Aorta (tissue), 5 donors: Measurements from ENCODE around the gene IPO13. TPM values are rescaled to one million over a fixed set of nuclear protein-coding genes. Genes with fewer than 3 reads are reported as not detected.
A peak's percentile ranks its signal among the peaks of the same experiment; 100 is the strongest.

ENCODE experiments used
- ATAC-seq: fragments of 200-7000 bp; cut with Tn5 transposase; one replicate; pipeline ENCODE4 v1.9.1; 2022; ENCODE audit warnings: moderate library complexity; ENCODE audit not compliant: low FRiP score
- DNase-seq, 2 donors: peaks; one replicate each; pipeline ENCODE4 v3.0.0-alpha.2; 2020
- H3K27ac ChIP-seq, 2 donors: one replicate each; pipeline ENCODE4 v1.5.1; 2013; ENCODE audit warnings: low read length in 2 of 2, mild to moderate bottlenecking in 2 of 2, moderate library complexity in 2 of 2, control low read depth in 1 of 2, inconsistent platforms in 1 of 2, low read depth in 1 of 2
- H3K27me3 ChIP-seq, 2 donors: one replicate each; pipeline ENCODE4 v1.6.1; 2013; ENCODE audit warnings: control low read depth in 1 of 2, low read length in 1 of 2, mild to moderate bottlenecking in 1 of 2, moderate library complexity in 1 of 2; ENCODE audit not compliant: insufficient read depth in 2 of 2, control insufficient read depth in 1 of 2
- H3K36me3 ChIP-seq, 2 donors: one replicate each; pipeline ENCODE4 v1.6.1; 2013; ENCODE audit warnings: control low read depth in 1 of 2, low read length in 1 of 2, mild to moderate bottlenecking in 1 of 2; ENCODE audit not compliant: insufficient read depth in 2 of 2, control insufficient read depth in 1 of 2
- H3K4me1 ChIP-seq, 2 donors: one replicate each; pipeline ENCODE4 v1.6.1; 2013; ENCODE audit warnings: low read length in 2 of 2, control low read depth in 1 of 2, mild to moderate bottlenecking in 1 of 2, moderate library complexity in 1 of 2; ENCODE audit not compliant: insufficient read depth in 2 of 2, control insufficient read depth in 1 of 2
- H3K4me3 ChIP-seq, 2 donors: one replicate each; pipeline ENCODE4 v1.5.1; 2013; ENCODE audit warnings: low read length in 2 of 2, control low read depth in 1 of 2, mild to moderate bottlenecking in 1 of 2
- H3K9me3 ChIP-seq: one replicate; pipeline ENCODE4 v1.6.1; 2013; ENCODE audit warnings: mild to moderate bottlenecking, low read length; ENCODE audit not compliant: control insufficient read depth
- WGBS, 2 donors: extraction: QIAGEN DNeasy Blood & Tissue Kit; methylation state at CpG; one replicate each; pipeline ENCODE4 v1.1.7; 2013; 5-methylcytosine and 5-hydroxymethylcytosine counted together
- intact Hi-C, 2 donors: fragments of 100-400 bp; cut with DNase I; formaldehyde crosslinking; loops; one replicate each; pipeline versions ENCODE4 v1.14.2 to v1.15.0; 2022
- polyA plus RNA-seq, 2 donors: library from polyadenylated mRNA; stranded (reverse); fragments of 200-250 nt; gene quantifications; one replicate each; pipeline ENCODE4 v1.2.3, GENCODE V29; 2013
- total RNA-seq, 2 donors: library from RNA; stranded (reverse); fragmentation: NEBNext Ultra II Directional; extraction: Animal tissue kit (Norgen Biotek cat#: 25700); gene quantifications; one replicate each; pipeline ENCODE4 v1.2.1, GENCODE V29; 2021
- donor health status: healthy with polysubstance abuse.
- donor health status: Bipolar disorder and iron deficiency.
- donor health status: DM: no; HTN: no; CAD: no.
- donor health status: DM: no; HTN: no; CAD: no.
- donor health status: DM: yes; HTN: yes; CAD: no.

IPO13 gene
- total and polyA plus RNA-seq, 4 donors: 9.8 to 29.2 (median 20.9) TPM

DNA sequence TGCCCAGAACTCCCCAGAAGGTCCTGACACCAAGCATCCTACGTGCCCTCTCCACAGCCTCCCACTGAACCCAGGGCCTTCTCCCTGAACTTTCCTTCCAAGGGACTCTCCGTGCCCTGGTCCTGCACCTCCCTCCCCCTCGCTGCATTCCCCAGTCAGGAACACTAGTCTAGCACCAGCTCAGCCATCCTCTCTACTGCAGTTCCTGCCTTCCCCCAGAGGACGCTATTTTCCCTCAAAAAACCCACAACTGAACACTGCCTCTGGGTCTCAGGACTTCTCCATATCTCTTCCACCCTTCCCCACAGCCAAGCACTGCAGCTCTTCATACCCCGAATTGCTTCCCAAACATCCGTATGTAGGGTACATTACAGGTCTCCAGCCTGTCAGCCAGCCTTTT is 25.7 kb upstream of the IPO13 start:
- no peak overlapping the region for H3K4me3 ChIP-seq
- no peak for DNase-seq
- H3K27ac ChIP-seq: no peak overlapping the region
- ATAC-seq: no peak
- intact Hi-C loops: loop anchor here in 1 of 2 donors (10.0 kb wide), 1 partner anchor 76 kb away; no protein-coding TSS in a partner anchor
- H3K9me3 ChIP-seq: no peaks in the 10 kb centered on the region
- no peaks in the 10 kb centered on the region for H3K4me1 ChIP-seq
- WGBS, 2 donors: 81 to 91% methylated on average over 5 to 6 of the region's 6 CpGs
- peaks cover 0 to 2% of the 10 kb centered on the region in 2 donors for H3K36me3 ChIP-seq
- no peaks in the 10 kb centered on the region for H3K27me3 ChIP-seq

DNA sequence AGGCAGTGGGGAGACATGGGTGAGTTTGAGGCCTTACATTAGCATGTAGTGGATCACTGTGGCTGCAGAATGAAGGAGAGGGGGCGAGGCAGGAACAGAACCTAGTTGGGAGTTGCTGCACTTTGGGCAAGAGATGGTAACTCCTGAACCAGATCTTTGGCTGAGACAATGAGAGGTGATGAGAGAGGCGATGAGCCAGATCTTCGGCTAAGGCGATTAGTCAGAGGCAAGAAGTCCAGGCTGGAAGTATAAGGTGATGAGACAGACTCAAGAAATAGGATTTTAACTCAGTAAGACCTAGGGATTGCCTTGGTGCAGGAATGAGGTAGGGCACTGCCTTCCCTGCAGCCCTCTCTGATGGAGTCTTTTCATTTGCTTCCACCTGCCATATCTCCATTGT is 22.2 kb upstream of the IPO13 start:
- H3K27me3 ChIP-seq: no peaks in the 10 kb centered on the region
- H3K36me3 ChIP-seq: peaks cover 0 to 2% of the 10 kb centered on the region in 2 donors
- no peaks in the 10 kb centered on the region for H3K4me1 ChIP-seq
- no peak overlapping the region for H3K27ac ChIP-seq
- no peak overlapping the region for H3K4me3 ChIP-seq
- no peaks in the 10 kb centered on the region for H3K9me3 ChIP-seq
- DNase-seq (no peak), ATAC-seq (no peak)
- WGBS, 2 donors: 85 to 99% methylated on average over 4 of the region's 4 CpGs
- intact Hi-C loops: loop anchor here in 1 of 2 donors (10.0 kb wide), 1 partner anchor 80 kb away; no protein-coding TSS in a partner anchor

DNA sequence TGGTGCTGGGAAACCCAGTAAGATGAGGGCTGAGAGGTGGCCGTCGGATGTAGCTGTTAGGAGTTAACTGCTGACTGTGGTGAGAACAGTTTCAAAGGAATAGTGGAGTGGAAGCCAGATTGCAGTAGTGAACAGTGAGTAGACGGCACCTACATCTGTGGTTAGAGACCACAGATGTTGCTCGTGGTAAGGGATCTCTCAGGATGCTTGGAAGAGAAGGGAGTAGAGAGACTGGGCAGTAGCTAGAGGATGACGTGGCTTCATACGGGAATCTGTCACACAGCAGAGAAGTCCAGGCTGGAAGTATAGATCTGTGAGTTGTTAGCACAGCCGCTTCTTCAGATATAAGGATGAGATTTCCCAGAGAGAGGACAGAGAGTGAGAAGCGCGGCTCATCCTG is 20.9 kb upstream of the IPO13 start:
- no peaks in the 10 kb centered on the region for H3K4me1 ChIP-seq
- H3K9me3 ChIP-seq: no peaks in the 10 kb centered on the region
- intact Hi-C loops: loop anchor here in 1 of 2 donors (10.0 kb wide), 1 partner anchor 81 kb away; no protein-coding TSS in a partner anchor
- H3K4me3 ChIP-seq: no peak overlapping the region
- ATAC-seq: no peak
- DNase-seq: no peak
- H3K27me3 ChIP-seq: no peaks in the 10 kb centered on the region
- WGBS, 2 donors: 95 to 96% methylated on average over 9 of the region's 9 CpGs
- no peak overlapping the region for H3K27ac ChIP-seq
- peaks cover 0 to 2% of the 10 kb centered on the region in 2 donors for H3K36me3 ChIP-seq

DNA sequence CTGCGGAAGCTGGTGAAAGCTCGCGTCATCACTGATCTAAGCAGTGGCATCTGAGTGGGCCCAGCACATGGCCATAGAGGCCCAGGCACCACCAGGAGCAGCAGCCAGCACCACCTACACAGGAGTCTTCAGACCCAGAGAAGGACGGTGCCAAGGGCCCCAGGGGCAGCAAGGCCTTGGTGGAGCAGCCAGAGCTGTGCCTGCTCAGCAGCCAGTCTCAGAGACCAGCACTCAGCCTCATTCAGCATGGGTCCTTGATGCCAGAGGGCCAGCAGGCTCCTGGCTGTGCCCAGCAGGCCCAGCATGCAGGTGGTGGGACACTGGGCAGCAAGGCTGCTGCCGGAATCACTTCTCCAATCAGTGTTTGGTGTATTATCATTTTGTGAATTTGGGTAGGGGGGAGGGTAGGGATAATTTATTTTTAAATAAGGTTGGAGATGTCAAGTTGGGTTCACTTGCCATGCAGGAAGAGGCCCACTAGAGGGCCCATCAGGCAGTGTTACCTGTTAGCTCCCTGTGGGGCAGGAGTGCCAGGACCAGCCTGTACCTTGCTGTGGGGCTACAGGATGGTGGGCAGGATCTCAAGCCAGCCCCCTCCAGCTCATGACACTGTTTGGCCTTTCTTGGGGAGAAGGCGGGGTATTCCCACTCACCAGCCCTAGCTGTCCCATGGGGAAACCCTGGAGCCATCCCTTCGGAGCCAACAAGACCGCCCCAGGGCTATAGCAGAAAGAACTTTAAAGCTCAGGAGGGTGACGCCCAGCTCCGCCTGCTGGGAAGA is 16.4 kb upstream of the IPO13 start:
- WGBS, 2 donors: 95 to 97% methylated on average over 10 of the region's 10 CpGs
- DNase-seq: peak in 1 of 2 donors; percentile 53
- no peak overlapping the region for H3K27ac ChIP-seq
- no peaks in the 10 kb centered on the region for H3K9me3 ChIP-seq
- H3K36me3 ChIP-seq: peaks cover 0 to 2% of the 10 kb centered on the region in 2 donors
- H3K4me3 ChIP-seq: no peak overlapping the region
- no peaks in the 10 kb centered on the region for H3K27me3 ChIP-seq
- no peaks in the 10 kb centered on the region for H3K4me1 ChIP-seq
- intact Hi-C loops: loop anchor here in 1 of 2 donors (10.0 kb wide), 1 partner anchor 396 kb away; the partner anchor contains the start of gene PTPRF
- ATAC-seq: no peak

DNA sequence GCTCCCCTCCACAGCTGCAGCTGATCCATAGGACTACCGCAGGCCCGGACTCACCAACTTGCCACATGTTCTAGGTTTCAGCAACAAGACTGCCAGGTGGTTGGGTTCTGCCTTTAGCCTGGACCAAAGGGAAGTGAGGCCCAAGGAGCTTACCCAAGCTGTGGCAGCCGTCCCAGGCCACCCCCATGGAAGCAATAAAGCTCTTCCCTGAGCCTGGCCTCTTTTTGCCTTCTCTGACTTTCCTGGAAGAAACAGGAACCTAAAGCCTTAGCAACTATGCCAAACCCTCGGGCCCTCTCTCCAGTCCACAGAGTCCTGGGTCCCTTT is 15.8 kb upstream of the IPO13 start:
- WGBS, 2 donors: 72 to 93% methylated on average over 4 of the region's 4 CpGs
- no peak for DNase-seq
- intact Hi-C loops: loop anchor here in 1 of 2 donors (10.0 kb wide), 1 partner anchor 396 kb away; the partner anchor contains the start of gene PTPRF
- ATAC-seq: no peak
- Histone ChIP-seq H3K4me1 (no peaks in the 10 kb centered on the region), H3K36me3 (no peaks in the 10 kb centered on the region), H3K9me3 (no peaks in the 10 kb centered on the region), H3K27ac (no peak overlapping the region), H3K4me3 (no peak overlapping the region), H3K27me3 (no peaks in the 10 kb centered on the region)

DNA sequence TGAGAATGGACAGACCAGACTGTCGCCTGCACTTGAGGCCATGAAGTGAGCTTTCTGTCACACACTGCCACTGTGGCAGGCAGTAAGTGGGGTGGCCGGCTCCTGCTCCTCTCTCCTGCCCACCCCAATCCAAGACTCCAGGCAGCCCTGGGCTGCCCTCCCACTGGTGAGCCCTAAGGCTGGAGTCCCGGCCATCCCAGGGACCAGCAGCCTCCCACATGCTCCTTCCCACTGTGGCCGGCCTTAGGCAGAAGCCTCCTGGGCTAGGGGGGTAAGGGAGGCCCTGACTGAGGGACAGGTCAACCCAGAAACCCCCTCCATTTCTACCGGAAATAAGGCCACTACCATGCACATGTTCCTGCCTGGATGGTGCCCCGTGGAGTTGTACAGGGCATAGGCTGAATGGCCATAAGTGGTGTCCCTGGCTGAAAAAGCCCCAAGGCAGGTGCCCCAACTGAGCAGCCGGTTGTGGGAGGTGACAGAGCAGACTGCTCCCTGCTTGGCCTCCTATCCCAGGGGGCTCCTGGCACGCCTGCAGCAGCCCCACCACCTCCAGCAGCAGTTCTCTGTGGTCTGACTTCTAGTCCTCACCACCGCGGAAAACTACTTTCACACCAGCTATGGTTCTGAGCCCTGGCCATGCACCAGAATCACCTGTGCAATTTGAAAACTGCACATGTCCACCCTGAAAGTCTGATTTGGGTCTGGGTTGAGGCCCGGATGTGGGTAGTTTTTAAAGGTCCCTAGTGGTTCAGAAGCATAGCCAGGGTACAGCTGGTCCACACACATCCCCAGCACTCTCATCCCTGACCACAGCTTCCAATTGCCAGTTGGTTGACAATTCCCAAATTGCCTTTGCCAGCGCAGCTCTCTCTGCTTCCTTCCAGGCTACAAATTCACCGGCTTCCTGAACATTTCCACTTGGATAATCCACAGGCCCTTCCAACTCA is 14.8 kb upstream of the IPO13 start:
- intact Hi-C loops: loop anchor here in 1 of 2 donors (10.0 kb wide), 1 partner anchor 397 kb away; the partner anchor contains the start of gene PTPRF

DNA sequence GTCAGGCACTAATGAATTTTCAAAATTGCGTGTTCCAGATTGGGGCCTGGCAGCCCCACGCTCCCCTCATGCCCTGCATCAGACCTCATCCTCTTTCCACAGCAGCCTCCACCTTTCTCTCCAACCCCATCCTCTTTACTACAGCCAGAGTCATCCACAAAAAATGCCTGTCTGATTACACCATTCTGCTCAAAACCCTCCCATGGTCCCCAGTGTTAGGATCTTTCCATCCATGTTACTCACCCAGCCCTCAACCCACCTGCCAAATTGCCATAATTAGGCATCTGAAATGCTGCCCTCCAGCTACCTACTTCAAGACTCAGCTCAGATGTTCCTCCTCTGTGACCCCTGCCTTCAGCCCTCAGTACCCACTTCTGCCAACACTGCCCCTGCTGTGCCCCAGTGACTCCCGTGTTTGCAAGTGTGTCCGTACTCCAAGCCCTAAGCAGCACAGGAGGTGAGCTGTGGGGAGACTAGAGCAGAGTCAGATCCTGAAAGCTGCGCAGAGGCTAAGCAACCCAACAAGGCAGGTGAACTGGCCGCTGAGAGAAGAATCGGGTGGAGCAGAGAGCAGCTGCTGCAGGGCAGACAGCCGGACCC is 13.9 kb upstream of the IPO13 start:
- Histone ChIP-seq H3K4me3 (no peak overlapping the region), H3K9me3 (no peaks in the 10 kb centered on the region), H3K36me3 (no peaks in the 10 kb centered on the region), H3K4me1 (no peaks in the 10 kb centered on the region), H3K27me3 (no peaks in the 10 kb centered on the region), H3K27ac (no peak overlapping the region)
- ATAC-seq (no peak), DNase-seq (no peak)
- intact Hi-C loops: loop anchor here in 1 of 2 donors (10.0 kb wide), 1 partner anchor 398 kb away; the partner anchor contains the start of gene PTPRF
- 27 to 30% methylated on average over 8 of the region's 8 CpGs for WGBS, 2 donors

More for the DNA sequence above, 14.8 kb upstream of the IPO13 start:
- H3K9me3 ChIP-seq: no peaks in the 10 kb centered on the region
- no peak overlapping the region for H3K27ac ChIP-seq
- no peaks in the 10 kb centered on the region for H3K4me1 ChIP-seq
- peak in 1 of 2 donors; percentile 61 for DNase-seq
- H3K36me3 ChIP-seq: no peaks in the 10 kb centered on the region
- ATAC-seq: no peak
- H3K4me3 ChIP-seq: no peak overlapping the region
- 92 to 93% methylated on average over 13 of the region's 13 CpGs for WGBS, 2 donors
- H3K27me3 ChIP-seq: no peaks in the 10 kb centered on the region
